Measurements from ENCODE around the gene KRT3. TPM values are rescaled to one million over a fixed set of nuclear protein-coding genes. Genes with fewer than 3 reads are reported as not detected.
"Not testable (repeated sequence)": the region's sequence is repeated elsewhere in the genome, so short reads cannot be mapped to it uniquely, and the experiment has no call there.

KRT3 gene
- total RNA-seq, 4 donors from 2014 or later = not detected

DNA sequence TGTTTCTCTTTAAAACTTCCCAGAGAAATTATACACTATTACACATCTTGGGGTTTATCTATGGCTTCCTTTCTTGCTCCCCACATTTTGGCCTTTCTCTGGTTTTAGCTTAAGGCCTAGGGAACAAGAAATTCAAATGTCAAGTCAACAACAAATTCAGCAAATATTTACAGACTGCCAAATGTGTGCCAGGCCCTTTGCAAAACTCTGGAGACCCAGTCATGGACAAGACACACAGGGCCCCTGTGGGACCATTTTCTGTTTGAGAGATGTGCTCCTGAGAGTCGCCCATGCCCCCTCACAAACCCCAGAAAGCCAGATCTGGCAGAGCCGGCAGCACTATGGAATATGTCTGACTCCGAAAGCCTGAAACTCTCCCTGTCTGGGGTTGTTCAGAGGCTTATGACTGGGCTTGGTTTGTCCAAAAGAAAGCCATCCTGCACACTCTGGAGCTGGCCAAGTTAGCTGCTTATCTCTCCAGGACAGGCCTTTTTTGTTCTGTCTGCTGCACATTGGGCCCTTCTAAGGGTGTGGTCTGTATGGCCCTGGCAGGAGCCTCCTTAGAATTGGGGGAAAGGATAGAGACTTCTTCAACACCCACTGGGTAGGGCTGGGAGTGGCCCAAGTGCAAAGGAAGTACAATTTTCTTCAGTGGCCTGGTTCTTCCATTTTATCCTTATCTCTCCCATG is 1.1 kb upstream of the KRT3 start:
- DNase-seq (ENCODE audit: low spot score) (no peak), ATAC-seq (ENCODE audit: low FRiP score) (no peak)
- TF ChIP-seq, protein P1, sequence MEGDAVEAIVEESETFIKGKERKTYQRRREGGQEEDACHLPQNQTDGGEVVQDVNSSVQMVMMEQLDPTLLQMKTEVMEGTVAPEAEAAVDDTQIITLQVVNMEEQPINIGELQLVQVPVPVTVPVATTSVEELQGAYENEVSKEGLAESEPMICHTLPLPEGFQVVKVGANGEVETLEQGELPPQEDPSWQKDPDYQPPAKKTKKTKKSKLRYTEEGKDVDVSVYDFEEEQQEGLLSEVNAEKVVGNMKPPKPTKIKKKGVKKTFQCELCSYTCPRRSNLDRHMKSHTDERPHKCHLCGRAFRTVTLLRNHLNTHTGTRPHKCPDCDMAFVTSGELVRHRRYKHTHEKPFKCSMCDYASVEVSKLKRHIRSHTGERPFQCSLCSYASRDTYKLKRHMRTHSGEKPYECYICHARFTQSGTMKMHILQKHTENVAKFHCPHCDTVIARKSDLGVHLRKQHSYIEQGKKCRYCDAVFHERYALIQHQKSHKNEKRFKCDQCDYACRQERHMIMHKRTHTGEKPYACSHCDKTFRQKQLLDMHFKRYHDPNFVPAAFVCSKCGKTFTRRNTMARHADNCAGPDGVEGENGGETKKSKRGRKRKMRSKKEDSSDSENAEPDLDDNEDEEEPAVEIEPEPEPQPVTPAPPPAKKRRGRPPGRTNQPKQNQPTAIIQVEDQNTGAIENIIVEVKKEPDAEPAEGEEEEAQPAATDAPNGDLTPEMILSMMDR (IDR thresholded peaks at IDR 0.05) = no peak

DNA sequence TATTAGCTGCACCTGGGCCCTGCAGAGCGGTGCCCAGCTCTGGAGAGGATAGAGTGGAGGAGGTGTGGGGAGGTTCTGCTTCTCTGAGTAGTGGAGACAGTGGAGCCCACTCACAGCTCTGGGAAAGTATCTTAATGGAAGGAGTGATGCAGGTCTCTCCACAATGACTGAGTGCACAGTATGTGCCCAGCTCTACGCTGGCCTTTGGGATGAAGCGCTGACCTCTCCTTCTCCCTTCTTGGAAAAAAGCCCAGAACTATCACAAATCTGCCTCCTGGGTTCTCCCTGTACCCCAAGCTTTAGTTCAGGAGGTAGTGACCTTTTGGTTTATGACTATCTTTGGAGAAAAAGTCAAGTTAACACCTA is 495 bp upstream of the KRT3 start:
- TF ChIP-seq, protein P1 (IDR thresholded peaks at IDR 0.05) = no peak
- ATAC-seq (ENCODE audit: low FRiP score) (no peak), DNase-seq (ENCODE audit: low spot score) (no peak)

- not testable (repeated sequence) for ATAC-seq (ENCODE audit: low FRiP score); DNase-seq (ENCODE audit: low spot score)
Measured at GRCh38 chr12:52795332-52795674, 614 bp downstream of the KRT3 start.

DNA sequence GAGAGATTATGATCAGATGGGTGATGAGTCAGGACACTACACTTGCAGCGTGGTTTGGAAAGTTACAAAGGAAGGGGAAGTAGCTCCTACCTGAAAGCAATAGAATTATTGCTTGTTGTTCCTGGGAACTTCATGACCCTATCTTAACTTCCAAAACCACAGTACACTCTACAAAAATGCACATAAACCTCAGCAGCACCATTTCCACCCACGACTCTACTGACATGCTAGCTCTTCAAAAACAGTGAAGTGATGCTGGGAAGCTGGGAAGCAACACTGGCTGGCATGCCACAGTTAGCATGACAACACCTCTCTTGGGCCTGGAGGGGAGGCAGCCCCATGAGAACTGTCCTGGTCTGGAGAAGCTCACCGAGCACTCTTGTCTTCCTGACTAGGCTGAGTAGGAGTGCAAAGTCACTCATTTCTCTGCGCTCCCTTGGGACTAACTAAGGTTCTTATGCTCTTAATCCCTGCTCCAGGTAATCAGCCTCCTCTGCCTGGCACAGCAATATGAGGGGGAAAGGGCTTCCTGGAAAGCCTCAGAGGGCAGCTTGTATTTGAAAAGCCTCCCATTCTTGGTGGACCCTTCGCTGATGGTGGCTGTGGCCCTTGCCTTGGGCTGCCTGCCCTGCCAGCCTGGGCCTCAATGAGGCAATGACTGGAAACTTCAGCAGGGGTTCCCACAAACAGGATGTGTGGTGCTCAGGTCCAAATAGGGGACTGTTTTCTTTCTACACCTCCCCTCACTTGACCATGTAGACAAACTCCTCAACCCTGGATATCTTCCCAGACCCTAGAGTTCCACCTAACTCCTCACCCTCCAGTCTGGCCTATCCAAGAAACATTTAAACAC is 1.2 kb downstream of the KRT3 start:
- DNase-seq (ENCODE audit: low spot score) (no peak), ATAC-seq (ENCODE audit: low FRiP score) (no peak)
- TF ChIP-seq, protein P1 (IDR thresholded peaks at IDR 0.05) = no peak

DNA sequence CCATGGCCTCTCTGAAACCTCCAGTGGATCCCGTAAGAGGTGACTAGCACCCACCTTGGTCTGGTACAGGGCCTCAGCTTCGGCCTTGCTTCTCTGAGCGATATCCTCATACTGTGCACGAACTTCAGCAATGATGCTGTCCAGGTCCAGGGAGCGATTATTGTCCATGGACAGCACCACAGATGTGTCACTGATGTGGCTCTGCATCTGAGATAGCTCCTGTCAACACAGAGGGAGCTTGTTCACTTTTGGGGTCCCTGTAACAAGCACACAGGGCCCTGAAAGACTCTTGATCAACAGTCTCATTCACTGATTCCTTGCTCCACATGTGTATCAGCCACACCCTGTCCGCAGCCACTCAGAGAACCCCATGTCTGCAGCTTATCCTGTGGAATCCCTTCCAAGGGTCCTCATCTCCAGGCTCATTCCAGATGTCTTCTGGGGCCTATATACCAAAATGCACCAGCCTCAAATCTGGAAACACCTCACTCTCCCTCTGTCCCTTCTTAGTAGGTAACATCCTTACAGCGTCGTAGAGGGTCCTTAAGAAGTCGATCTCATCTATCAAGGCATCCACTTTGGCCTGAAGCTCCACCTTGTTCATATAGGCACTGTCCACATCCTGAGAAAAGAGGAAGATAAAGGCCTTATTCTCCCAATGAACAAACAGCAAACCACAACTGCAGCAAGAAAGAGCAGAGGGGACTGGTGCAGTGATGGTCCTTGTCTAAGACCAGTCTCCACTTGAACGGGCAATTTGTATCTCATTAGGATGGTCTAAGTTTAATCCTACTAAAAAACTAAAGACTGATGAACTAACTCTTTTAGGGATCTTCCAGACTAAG is 3.5 kb downstream of the KRT3 start:
- TF ChIP-seq, protein P1 (IDR thresholded peaks at IDR 0.05) = no peak
- ATAC-seq (ENCODE audit: low FRiP score) = no peak
- no peak for DNase-seq (ENCODE audit: low spot score)

- ATAC-seq (ENCODE audit: low FRiP score) (no peak), DNase-seq (ENCODE audit: low spot score) (no peak)
- TF ChIP-seq, protein P1 (IDR thresholded peaks at IDR 0.05) = no peak
Measured at GRCh38 chr12:52791271-52792184, 4.4 kb downstream of the KRT3 start.
